Jurkat, Clone E6-1 (cell line): ENCODE measurements around the gene VWA8.
"Not testable (repeated sequence)": the region's sequence is repeated elsewhere in the genome, so short reads cannot be mapped to it uniquely, and the experiment has no call there.

Experiments used
- DNase-seq: peaks from one replicate; pipeline ENCODE4 v3.0.0-alpha.2; 2011; ENCODE audit warnings: low read depth, low spot score
- H3K4me3 ChIP-seq: 2 replicates; pipeline ENCODE4 v1.5.1; 2011; ENCODE audit warnings: mild to moderate bottlenecking, low read length, control low read depth, moderate library complexity

Gene VWA8

GRCh38 chr13:41891119-41891518 lies 69.8 kb downstream of the VWA8 start:
- DNase-seq, result no peak
- H3K4me3 ChIP-seq, result no peak overlapping the region

- H3K4me3 ChIP-seq, result no peak overlapping the region
- DNase-seq, result no peak
These were observed 77.8 kb downstream of the VWA8 start for GRCh38 chr13:41883147-41883546.

DNA sequence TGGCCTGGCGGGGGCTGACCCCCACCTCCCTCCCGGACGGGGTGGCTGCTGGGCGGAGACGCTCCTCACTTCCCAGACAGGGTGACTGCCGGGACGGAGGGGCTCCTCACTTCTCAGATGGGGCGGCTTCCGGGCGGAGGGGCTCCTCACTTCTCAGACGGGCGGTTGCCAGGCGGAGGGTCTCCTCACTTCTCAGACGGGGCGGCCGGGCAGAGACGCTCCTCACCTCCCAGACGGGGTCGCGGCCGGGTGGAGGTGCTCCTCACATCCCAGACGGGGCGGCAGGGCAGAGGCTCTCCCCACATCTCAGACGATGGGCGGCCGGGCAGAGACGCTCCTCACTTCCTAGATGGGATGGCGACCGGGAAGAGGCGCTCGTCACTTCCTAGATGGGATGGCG lies 79.0 kb downstream of the VWA8 start:
- DNase-seq, H3K4me3 ChIP-seq: not testable (repeated sequence)

GRCh38 chr13:41880966-41881365 lies 79.9 kb downstream of the VWA8 start:
- H3K4me3 ChIP-seq, result no peak overlapping the region
- DNase-seq, result no peak

- no peak overlapping the region for H3K4me3 ChIP-seq
- DNase-seq, result no peak
These were observed 96.3 kb downstream of the VWA8 start for GRCh38 chr13:41864658-41865057.

DNA sequence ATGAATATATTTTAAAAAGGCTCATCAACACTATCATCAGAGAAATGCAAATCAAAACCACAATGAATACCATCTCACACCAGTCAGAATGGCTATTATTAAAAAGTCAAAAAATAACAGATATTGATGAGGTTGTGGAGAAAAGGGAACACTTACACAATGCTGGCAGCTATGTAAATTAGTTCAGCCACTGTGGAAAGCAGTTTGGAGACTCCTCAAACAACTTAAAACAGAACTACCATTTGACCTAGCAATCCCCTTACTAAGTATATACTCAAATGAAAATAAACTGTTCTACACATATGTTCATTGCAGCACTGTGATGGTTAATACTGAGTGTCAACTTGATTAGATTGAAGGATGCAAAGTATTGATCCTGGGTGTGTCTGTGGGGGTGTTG lies 98.2 kb downstream of the VWA8 start:
- DNase-seq, result not testable (repeated sequence)

GRCh38 chr13:41859565-41859964 lies 101.3 kb downstream of the VWA8 start:
- no peak for DNase-seq

More for the DNA sequence above, 98.2 kb downstream of the VWA8 start:
- H3K4me3 ChIP-seq, result not testable (repeated sequence)

DNA sequence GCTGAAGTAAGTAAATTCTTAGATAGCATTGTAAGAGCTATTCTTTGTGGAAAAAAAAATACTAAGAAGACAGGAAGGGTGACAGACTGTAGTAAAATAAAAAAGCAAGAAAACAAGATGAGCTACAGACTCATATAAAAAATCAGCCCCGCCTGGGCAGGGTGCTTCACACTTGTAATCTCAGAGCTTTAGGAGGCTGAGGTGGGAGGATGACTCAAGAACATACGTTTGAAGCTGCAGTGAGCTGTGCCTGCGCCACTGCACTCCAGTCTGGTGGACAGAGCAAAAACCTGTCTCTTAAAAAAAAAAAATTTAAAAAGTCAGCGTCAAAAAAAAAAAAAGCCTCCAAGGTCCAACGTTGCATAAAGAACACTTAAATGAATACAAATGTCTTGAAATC lies 102.1 kb downstream of the VWA8 start:
- DNase-seq, result no peak
- no peak overlapping the region for H3K4me3 ChIP-seq

More at GRCh38 chr13:41859565-41859964, 101.3 kb downstream of the VWA8 start:
- H3K4me3 ChIP-seq, result no peak overlapping the region

- DNase-seq, result no peak
These were observed 106.2 kb downstream of the VWA8 start for GRCh38 chr13:41854758-41855157.

GRCh38 chr13:41851351-41851750 lies 109.6 kb downstream of the VWA8 start:
- no peak for DNase-seq
- H3K4me3 ChIP-seq, result no peak overlapping the region

More at GRCh38 chr13:41854758-41855157, 106.2 kb downstream of the VWA8 start:
- no peak overlapping the region for H3K4me3 ChIP-seq

GRCh38 chr13:41848435-41849255 lies 112.3 kb downstream of the VWA8 start:
- no peak for DNase-seq
- no peak overlapping the region for H3K4me3 ChIP-seq

- DNase-seq, result no peak
- H3K4me3 ChIP-seq, result no peak overlapping the region
These were observed 113.7 kb downstream of the VWA8 start for GRCh38 chr13:41847216-41847615.

DNA sequence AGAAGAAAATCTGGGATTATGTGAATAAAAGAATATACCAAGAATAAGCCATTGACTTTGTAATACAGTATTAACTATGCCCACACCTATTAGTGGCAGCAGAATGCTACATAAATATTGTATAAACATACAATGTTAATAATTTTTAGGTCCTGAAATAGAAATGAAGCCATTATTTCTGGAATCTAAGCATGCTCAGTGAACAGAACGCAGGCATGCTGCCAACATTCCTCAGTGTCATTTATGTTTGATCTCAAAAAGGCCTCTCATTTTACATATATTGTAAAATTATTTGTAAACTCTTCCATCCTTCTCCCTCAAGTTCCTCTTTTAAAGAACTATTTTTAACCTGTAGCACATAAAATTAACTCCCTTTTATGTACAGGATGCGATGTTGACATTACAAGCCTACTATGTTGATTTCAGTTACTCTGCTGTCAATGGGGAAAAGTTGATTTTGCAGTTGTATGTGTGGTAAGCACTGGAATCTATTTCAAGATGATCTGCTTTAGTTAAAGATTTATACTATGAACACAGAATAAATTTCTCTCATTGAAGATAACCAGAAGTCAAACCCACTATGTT lies 118.8 kb downstream of the VWA8 start:
- no peak overlapping the region for H3K4me3 ChIP-seq
- no peak for DNase-seq

GRCh38 chr13:41837629-41838028 lies 123.3 kb downstream of the VWA8 start:
- no peak overlapping the region for H3K4me3 ChIP-seq
- no peak for DNase-seq

DNA sequence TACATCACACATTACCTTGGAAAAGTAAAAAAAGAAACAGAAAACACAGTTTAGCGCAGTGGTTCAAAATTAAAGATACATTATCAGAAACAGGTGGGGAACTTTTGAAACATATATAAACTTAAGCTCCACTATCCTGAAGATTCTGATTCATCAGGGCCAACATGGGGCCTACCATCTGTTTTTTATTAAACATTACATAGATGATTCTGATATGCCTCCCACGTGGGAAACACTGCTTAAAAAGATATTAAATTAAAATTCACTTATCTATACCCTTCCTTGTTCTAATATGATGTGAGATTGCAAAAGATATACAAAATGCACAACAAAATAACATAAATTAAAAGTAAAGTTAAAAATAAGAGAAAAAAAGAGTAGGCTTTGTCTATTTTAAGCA lies 125.0 kb downstream of the VWA8 start:
- no peak overlapping the region for H3K4me3 ChIP-seq

GRCh38 chr13:41834697-41835096 lies 126.2 kb downstream of the VWA8 start:
- DNase-seq, H3K4me3 ChIP-seq: not testable (repeated sequence)

More for the DNA sequence above, 125.0 kb downstream of the VWA8 start:
- no peak for DNase-seq

- no peak overlapping the region for H3K4me3 ChIP-seq
These were observed 127.1 kb downstream of the VWA8 start for GRCh38 chr13:41833831-41834230.

DNA sequence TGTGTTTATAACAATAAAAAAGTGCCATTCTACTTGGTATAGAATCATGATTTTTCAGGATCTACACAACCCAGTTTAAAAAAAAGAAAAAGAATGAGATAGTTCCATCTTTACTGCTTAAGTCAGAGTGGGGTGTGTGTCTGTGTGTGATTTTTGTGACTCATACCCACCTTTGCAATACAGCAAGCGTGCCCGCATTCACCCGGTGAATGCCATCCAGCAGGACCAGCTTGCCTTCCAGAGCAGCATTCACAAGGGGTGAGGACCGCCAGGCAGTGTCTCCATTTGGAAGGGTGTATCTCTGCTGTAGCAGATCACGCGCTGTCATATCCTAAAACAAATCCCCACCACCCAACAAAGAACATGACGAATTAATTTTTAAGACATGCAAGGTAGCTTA lies 127.7 kb downstream of the VWA8 start:
- no peak for DNase-seq

More at GRCh38 chr13:41833831-41834230, 127.1 kb downstream of the VWA8 start:
- no peak for DNase-seq

GRCh38 chr13:41827507-41828213 lies 133.2 kb downstream of the VWA8 start:
- no peak overlapping the region for H3K4me3 ChIP-seq
- no peak for DNase-seq

More for the DNA sequence above, 127.7 kb downstream of the VWA8 start:
- no peak overlapping the region for H3K4me3 ChIP-seq

- no peak for DNase-seq
- no peak overlapping the region for H3K4me3 ChIP-seq
These were observed 135.2 kb downstream of the VWA8 start for GRCh38 chr13:41825691-41826090.
